Trophoblast cell (in vitro differentiated cells and primary cell): ENCODE data around the gene UNC45B.

ENCODE experiments used
- DNase-seq, 2 donors: peaks; one replicate each; pipeline ENCODE4 v3.0.0-alpha.2; 2016
- H2AFZ ChIP-seq: 2 replicates; pipeline ENCODE4 v1.6.1; 2013; ENCODE audit warnings: low read length, moderate library complexity, mild to moderate bottlenecking; ENCODE audit not compliant: insufficient read depth, poor library complexity
- H2AK5ac ChIP-seq: 2 replicates; pipeline ENCODE4 v1.6.1; 2013; ENCODE audit warnings: mild to moderate bottlenecking, low read length
- H2BK120ac ChIP-seq: 2 replicates; pipeline ENCODE4 v1.6.1; 2013; ENCODE audit warnings: low read length, mild to moderate bottlenecking, moderate library complexity; ENCODE audit not compliant: insufficient read depth, poor library complexity
- H2BK12ac ChIP-seq: 2 replicates; pipeline ENCODE4 v1.6.1; 2013; ENCODE audit warnings: mild to moderate bottlenecking, low read length, moderate library complexity
- H2BK5ac ChIP-seq: 2 replicates; pipeline ENCODE4 v1.6.1; 2013; ENCODE audit warnings: low read length, low read depth, moderate library complexity, mild to moderate bottlenecking; ENCODE audit not compliant: poor library complexity
- H3K14ac ChIP-seq: 2 replicates; pipeline ENCODE4 v1.6.1; 2013; ENCODE audit warnings: mild to moderate bottlenecking, low read length
- H3K18ac ChIP-seq: 2 replicates; pipeline ENCODE4 v1.6.1; 2013; ENCODE audit warnings: mild to moderate bottlenecking, low read length
- H3K23ac ChIP-seq: 2 replicates; pipeline ENCODE4 v1.6.1; 2013; ENCODE audit warnings: low read length
- H3K27ac ChIP-seq: 2 replicates; pipeline ENCODE4 v1.5.1; 2013; ENCODE audit warnings: low read depth, mild to moderate bottlenecking, inconsistent platforms, low read length, moderate library complexity
- H3K27me3 ChIP-seq: 2 replicates; pipeline ENCODE4 v1.6.1; 2013; ENCODE audit warnings: inconsistent platforms, mild to moderate bottlenecking, low read length, moderate library complexity; ENCODE audit not compliant: insufficient read depth
- H3K36me3 ChIP-seq, 2 experiments: 1 replicate in 1 of 2; 2 replicates in 1 of 2; pipeline ENCODE4 v1.6.1; 2013; ENCODE audit warnings: low read length in 2 of 2, mild to moderate bottlenecking in 2 of 2, moderate library complexity in 1 of 2; ENCODE audit not compliant: insufficient read depth in 2 of 2, control insufficient read depth in 1 of 2
- H3K4ac ChIP-seq: 2 replicates; pipeline ENCODE4 v1.6.1; 2013; ENCODE audit warnings: low read depth, mild to moderate bottlenecking, low read length, moderate library complexity
- H3K4me1 ChIP-seq, 2 experiments: 1 replicate in 1 of 2; 2 replicates in 1 of 2; pipeline ENCODE4 v1.6.1; 2013; ENCODE audit warnings: low read length in 2 of 2, mild to moderate bottlenecking in 2 of 2, moderate library complexity in 1 of 2; ENCODE audit not compliant: insufficient read depth in 2 of 2, control insufficient read depth in 1 of 2
- H3K4me2 ChIP-seq: 2 replicates; pipeline ENCODE4 v1.6.1; 2013; ENCODE audit warnings: inconsistent platforms, mild to moderate bottlenecking, low read length, moderate library complexity
- H3K4me3 ChIP-seq: 2 replicates; pipeline ENCODE4 v1.5.1; 2013; ENCODE audit warnings: mild to moderate bottlenecking, low read depth, low read length, inconsistent platforms
- H3K79me1 ChIP-seq: one replicate; pipeline ENCODE4 v1.6.1; 2013; ENCODE audit warnings: low read length
- H3K79me2 ChIP-seq: 2 replicates; pipeline ENCODE4 v1.6.1; 2013; ENCODE audit warnings: low read length, mild to moderate bottlenecking; ENCODE audit not compliant: control insufficient read depth, insufficient read depth, poor library complexity
- H3K9ac ChIP-seq: 2 replicates; pipeline ENCODE4 v1.6.1; 2013; ENCODE audit warnings: mild to moderate bottlenecking, low read length
- H3K9me3 ChIP-seq: 2 replicates; pipeline ENCODE4 v1.6.1; 2013; ENCODE audit warnings: low read depth, mild to moderate bottlenecking, control low read depth, inconsistent platforms, low read length; ENCODE audit not compliant: insufficient read depth
- H4K12ac ChIP-seq: 2 replicates; pipeline ENCODE4 v1.6.1; 2013; ENCODE audit warnings: low read depth, mild to moderate bottlenecking, low read length, moderate library complexity
- H4K8ac ChIP-seq: 2 replicates; pipeline ENCODE4 v1.6.1; 2013; ENCODE audit warnings: low read depth, mild to moderate bottlenecking, low read length, moderate library complexity
- H4K91ac ChIP-seq: one replicate; pipeline ENCODE4 v1.6.1; 2013; ENCODE audit warnings: low read depth, mild to moderate bottlenecking, low read length, moderate library complexity
- WGBS: extraction: QIAGEN DNeasy Blood & Tissue Kit; methylation state at CpG from one replicate; pipeline ENCODE4 v1.1.7; 2013; ENCODE audit warnings: missing lambda C conversion rate; ENCODE audit not compliant: insufficient read length, insufficient coverage; ENCODE audit errors: extremely low coverage; 5-methylcytosine and 5-hydroxymethylcytosine counted together

The UNC45B gene

DNA sequence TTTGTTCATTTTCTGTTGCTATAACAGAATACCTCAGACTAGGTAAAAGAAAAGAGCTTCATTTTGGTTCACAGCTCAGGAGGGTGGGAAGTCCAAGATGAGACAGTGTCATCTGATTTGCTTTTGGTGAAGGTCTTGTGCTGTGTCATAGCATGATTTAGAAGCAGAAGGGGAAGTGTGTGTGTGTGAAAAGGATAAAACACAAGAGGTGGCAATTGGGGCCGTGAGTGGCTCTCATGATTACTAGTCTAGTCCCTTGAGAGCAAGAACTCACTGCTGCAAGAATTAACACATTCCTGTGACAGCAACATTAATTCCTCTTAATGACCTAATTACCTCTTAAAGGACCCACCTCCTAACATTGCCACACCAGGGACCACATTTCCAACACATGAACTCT, 38.2 kb downstream of the UNC45B start:
- no peaks in the 10 kb centered on the region for H3K36me3 ChIP-seq
- no CpG with 5 or more reads among the region's 1 CpG for whole genome bisulfite sequencing

DNA sequence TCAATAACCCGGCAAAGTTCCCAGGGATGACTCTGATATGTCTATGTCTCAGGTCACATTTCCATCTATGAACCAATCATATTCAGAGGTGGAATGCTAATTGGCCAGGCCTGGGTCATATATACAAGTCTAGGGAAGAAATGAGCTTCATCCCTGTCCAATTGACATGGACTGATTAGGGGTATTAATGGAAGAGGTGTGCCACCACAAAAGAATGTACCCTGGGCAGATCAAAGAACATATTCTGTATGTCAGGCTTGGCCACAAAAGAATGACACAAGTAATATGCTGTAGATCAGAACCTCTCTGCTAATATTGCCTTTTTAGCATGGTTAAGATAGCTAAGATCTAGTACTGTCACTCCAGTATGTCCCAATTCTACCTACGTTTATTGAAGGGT, 39.9 kb downstream of the UNC45B start:
- Histone ChIP-seq H3K18ac (no peak overlapping the region), H3K27ac (no peak overlapping the region), H4K91ac (no peak overlapping the region), H3K4ac (no peak overlapping the region), H3K79me2 (no peaks in the 10 kb centered on the region), H3K4me3 (no peak overlapping the region), H3K23ac (no peak overlapping the region), H3K4me1 (no peaks in the 10 kb centered on the region), H2AK5ac (no peak overlapping the region), H4K12ac (no peak overlapping the region), H4K8ac (no peak overlapping the region), H3K36me3 (no peaks in the 10 kb centered on the region), H2AFZ (no peak overlapping the region), H3K9me3 (no peaks in the 10 kb centered on the region), H2BK12ac (no peak overlapping the region), H3K14ac (no peak overlapping the region), H3K9ac (no peak overlapping the region), H2BK120ac (no peak overlapping the region), H3K4me2 (no peak overlapping the region), H2BK5ac (no peak overlapping the region), H3K27me3 (no peaks in the 10 kb centered on the region), H3K79me1 (no peaks in the 10 kb centered on the region)
- no CpG with 5 or more reads among the region's 2 CpGs for whole genome bisulfite sequencing
- DNase-seq, result no peak

More for the DNA sequence above, 38.2 kb downstream of the UNC45B start:
- no peak overlapping the region for H2BK120ac ChIP-seq
- H3K18ac ChIP-seq, result no peak overlapping the region
- H3K79me2 ChIP-seq, result no peaks in the 10 kb centered on the region
- no peak overlapping the region for H3K23ac ChIP-seq
- no peak overlapping the region for H3K4ac ChIP-seq
- H4K8ac ChIP-seq, result no peak overlapping the region
- H2AFZ ChIP-seq, result no peak overlapping the region
- H3K14ac ChIP-seq, result no peak overlapping the region
- no peak overlapping the region for H2AK5ac ChIP-seq
- no peak overlapping the region for H3K9ac ChIP-seq
- no peak overlapping the region for H2BK12ac ChIP-seq
- no peak overlapping the region for H3K4me3 ChIP-seq
- no peak overlapping the region for H4K91ac ChIP-seq
- no peaks in the 10 kb centered on the region for H3K4me1 ChIP-seq
- no peak overlapping the region for H3K27ac ChIP-seq
- H3K79me1 ChIP-seq, result no peaks in the 10 kb centered on the region
- DNase-seq, result peak in 1 of 2 donors; percentile 1
- H2BK5ac ChIP-seq, result no peak overlapping the region
- H4K12ac ChIP-seq, result no peak overlapping the region
- H3K27me3 ChIP-seq, result no peaks in the 10 kb centered on the region
- no peaks in the 10 kb centered on the region for H3K9me3 ChIP-seq
- H3K4me2 ChIP-seq, result no peak overlapping the region

DNA sequence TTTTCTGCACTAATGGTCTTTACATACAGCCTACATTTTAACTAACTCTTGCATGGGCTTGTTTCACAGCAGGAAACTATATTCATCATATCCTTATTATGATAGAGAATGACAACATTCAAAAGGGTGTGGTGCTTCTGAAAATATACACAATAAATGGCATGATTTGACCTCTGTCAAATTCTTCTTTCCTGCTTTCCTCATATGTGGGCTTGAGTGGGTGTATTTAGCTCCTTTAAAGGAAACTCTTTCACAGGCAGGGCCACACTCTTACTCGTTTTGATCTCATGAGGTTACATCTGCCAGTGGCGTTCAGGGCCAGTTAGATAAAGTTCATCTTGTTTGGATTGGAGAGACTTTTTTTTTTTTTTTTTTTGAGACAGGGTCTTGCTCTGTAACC, 40.5 kb downstream of the UNC45B start:
- Histone ChIP-seq H4K8ac (no peak overlapping the region), H3K27ac (no peak overlapping the region), H4K91ac (no peak overlapping the region), H2AFZ (no peak overlapping the region), H3K27me3 (no peaks in the 10 kb centered on the region), H3K14ac (no peak overlapping the region), H3K23ac (no peak overlapping the region), H3K4ac (no peak overlapping the region), H3K36me3 (no peaks in the 10 kb centered on the region), H3K79me1 (no peaks in the 10 kb centered on the region), H3K4me2 (no peak overlapping the region), H4K12ac (no peak overlapping the region), H3K4me1 (no peaks in the 10 kb centered on the region), H3K9ac (no peak overlapping the region), H2AK5ac (no peak overlapping the region), H3K9me3 (no peaks in the 10 kb centered on the region), H2BK5ac (no peak overlapping the region), H2BK12ac (no peak overlapping the region), H3K18ac (no peak overlapping the region), H2BK120ac (no peak overlapping the region), H3K79me2 (no peaks in the 10 kb centered on the region), H3K4me3 (no peak overlapping the region)
- no peak for DNase-seq
- no CpG with 5 or more reads among the region's 2 CpGs for WGBS

DNA sequence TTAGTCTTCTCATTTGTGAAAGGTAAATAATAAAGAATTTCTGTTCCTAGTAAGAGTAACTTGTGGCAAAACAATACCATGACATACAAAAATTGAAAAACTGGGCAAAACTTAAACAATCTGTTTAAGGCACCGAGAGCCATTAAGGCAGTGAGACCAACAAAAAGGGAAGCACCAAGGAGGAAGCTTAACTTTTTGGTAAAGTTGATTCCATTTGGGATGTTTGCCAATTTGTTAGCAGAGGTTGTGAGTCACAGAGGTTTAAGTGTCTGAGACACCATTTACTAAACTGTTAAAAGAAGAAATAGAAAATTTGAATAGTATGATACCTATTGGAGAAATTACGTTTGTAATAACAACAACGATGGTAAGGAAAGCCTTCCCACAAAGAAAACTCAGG, 41.7 kb downstream of the UNC45B start:
- H3K79me2 ChIP-seq, result no peaks in the 10 kb centered on the region
- H3K27ac ChIP-seq, result no peak overlapping the region
- no peaks in the 10 kb centered on the region for H3K36me3 ChIP-seq
- no peaks in the 10 kb centered on the region for H3K27me3 ChIP-seq
- no peak overlapping the region for H3K4ac ChIP-seq
- H2BK120ac ChIP-seq, result no peak overlapping the region
- H3K9me3 ChIP-seq, result no peaks in the 10 kb centered on the region
- H2AFZ ChIP-seq, result no peak overlapping the region
- H3K4me1 ChIP-seq, result no peaks in the 10 kb centered on the region
- no peak overlapping the region for H2BK12ac ChIP-seq
- no peak overlapping the region for H3K9ac ChIP-seq
- H4K12ac ChIP-seq, result no peak overlapping the region
- peak in 1 of 2 donors; percentile 28 for DNase-seq
- H4K8ac ChIP-seq, result no peak overlapping the region
- no peaks in the 10 kb centered on the region for H3K79me1 ChIP-seq
- H3K4me3 ChIP-seq, result no peak overlapping the region
- H3K18ac ChIP-seq, result no peak overlapping the region
- WGBS, result no CpG with 5 or more reads among the region's 3 CpGs
- no peak overlapping the region for H4K91ac ChIP-seq
- no peak overlapping the region for H2BK5ac ChIP-seq
- H3K14ac ChIP-seq, result no peak overlapping the region
- H2AK5ac ChIP-seq, result no peak overlapping the region
- H3K4me2 ChIP-seq, result no peak overlapping the region
- no peak overlapping the region for H3K23ac ChIP-seq
